Measurements from ENCODE around the gene TBC1D14.

TBC1D14 gene

GRCh38 chr4:6909113-6909969 is at the start of gene TBC1D14:
TSS of gene TBC1D14 (plus strand) at chr4:6909826. CDS start at chr4:6923390, 13,564 bp downstream.
- TF ChIP-seq CTCF (IDR thresholded peaks at IDR 0.05; ENCODE audit: insufficient read depth, missing control alignments): no peak
- DNase-seq (ENCODE audit: insufficient read length, low spot score) (peak; percentile 89), FAIRE-seq (no peak)

GRCh38 chr4:6868386-6868785 is 41.2 kb upstream of the TBC1D14 start:
- no peak for DNase-seq (ENCODE audit: insufficient read length, low spot score)
- TF ChIP-seq CTCF (IDR thresholded peaks at IDR 0.05; ENCODE audit: insufficient read depth, missing control alignments): no peak
- FAIRE-seq: no peak

GRCh38 chr4:6869944-6870343 is 39.7 kb upstream of the TBC1D14 start:
- DNase-seq (ENCODE audit: insufficient read length, low spot score) (no peak), FAIRE-seq (no peak)
- TF ChIP-seq CTCF (IDR thresholded peaks at IDR 0.05; ENCODE audit: insufficient read depth, missing control alignments): no peak

- FAIRE-seq (no peak), DNase-seq (ENCODE audit: insufficient read length, low spot score) (no peak)
- TF ChIP-seq CTCF (IDR thresholded peaks at IDR 0.05; ENCODE audit: insufficient read depth, missing control alignments): peak; percentile 33
Observed at GRCh38 chr4:6873291-6873690, 36.3 kb upstream of the TBC1D14 start.

GRCh38 chr4:6873792-6874461 is 35.7 kb upstream of the TBC1D14 start:
- no peak for FAIRE-seq
- TF ChIP-seq CTCF (IDR thresholded peaks at IDR 0.05; ENCODE audit: insufficient read depth, missing control alignments): peak; percentile 77
- DNase-seq (ENCODE audit: insufficient read length, low spot score): no peak

- no peak for TF ChIP-seq CTCF (IDR thresholded peaks at IDR 0.05; ENCODE audit: insufficient read depth, missing control alignments)
- FAIRE-seq: no peak
Observed at GRCh38 chr4:6874981-6875380, 34.6 kb upstream of the TBC1D14 start.

GRCh38 chr4:6875431-6875831 is 34.2 kb upstream of the TBC1D14 start:
- DNase-seq (ENCODE audit: insufficient read length, low spot score) (no peak), FAIRE-seq (no peak)
- TF ChIP-seq CTCF (IDR thresholded peaks at IDR 0.05; ENCODE audit: insufficient read depth, missing control alignments): no peak

More at GRCh38 chr4:6874981-6875380, 34.6 kb upstream of the TBC1D14 start:
- DNase-seq (ENCODE audit: insufficient read length, low spot score): no peak
